GM19351 (cell line): ENCODE results near the gene ZNF575.
A peak's percentile ranks its signal among the peaks of the same experiment; 100 is the strongest.

Source experiments
- ATAC-seq: cut with Tn5 transposase; IDR thresholded peaks from one replicate; pipeline ENCODE4 v1.9.1; 2021; ENCODE audit warnings: mild to moderate bottlenecking, moderate library complexity; ENCODE audit not compliant: unreplicated experiment

The ZNF575 gene

GRCh38 chr19:43570174-43570791, 37.3 kb downstream of the ZNF575 start:
- no peak for ATAC-seq

- no peak for ATAC-seq
Observed at GRCh38 chr19:43572171-43572588, 39.2 kb downstream of the ZNF575 start.

GRCh38 chr19:43574424-43575155, 41.6 kb downstream of the ZNF575 start:
- ATAC-seq: no peak

- peak; percentile 99 for ATAC-seq
Observed at GRCh38 chr19:43575156-43575950, 42.4 kb downstream of the ZNF575 start, which contains the start of the genes PINLYP and XRCC1. TSS of gene PINLYP (plus strand) at chr19:43575801. CDS start at chr19:43577192, 1,391 bp downstream. TSS of gene XRCC1 (minus strand) at chr19:43575527. CDS start at chr19:43575458, 69 bp downstream.

DNA sequence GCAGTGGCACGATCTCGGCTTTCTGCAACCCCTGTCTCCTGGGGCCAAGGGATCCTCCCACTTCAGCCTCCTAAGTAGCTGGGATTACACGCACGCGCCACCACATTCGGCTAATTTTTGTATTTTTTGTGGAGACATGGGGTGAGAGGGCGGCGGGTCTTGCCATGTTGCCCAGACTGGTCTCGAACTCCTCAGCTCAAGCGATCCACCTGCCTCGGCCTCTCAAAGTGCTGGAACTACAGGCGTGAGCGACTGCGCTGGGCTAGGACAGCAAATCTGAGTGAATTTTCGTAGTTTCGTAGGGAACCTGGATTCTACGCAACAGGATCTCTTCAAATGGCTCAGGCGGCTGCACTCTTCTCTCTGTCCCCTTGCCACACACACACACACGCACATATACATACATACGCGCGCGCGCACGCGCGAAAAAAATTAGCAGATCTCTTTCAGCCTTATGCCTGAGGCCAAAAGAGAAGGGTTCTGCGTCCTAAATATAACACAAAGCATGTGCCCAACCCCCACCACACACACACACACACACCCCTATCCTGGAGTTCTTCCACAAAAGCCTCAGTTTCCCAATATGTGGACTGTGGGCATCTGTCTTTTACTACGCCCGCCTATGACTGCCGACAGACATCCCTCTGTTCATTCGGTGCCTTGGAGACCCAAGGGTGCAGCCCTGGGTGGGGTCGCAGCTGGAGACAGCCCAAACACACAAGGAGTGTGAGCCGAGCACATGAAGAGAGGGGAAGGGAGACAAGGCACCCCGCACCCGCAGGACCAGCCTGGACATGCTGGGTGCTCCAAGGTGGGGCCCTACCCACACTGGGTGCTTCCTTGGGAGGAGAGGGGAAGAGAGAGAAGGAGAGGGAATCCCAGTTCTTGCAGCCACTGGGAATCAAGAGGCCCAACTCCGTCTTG, 43.2 kb downstream of the ZNF575 start:
- no peak for ATAC-seq

- ATAC-seq: no peak
Observed at GRCh38 chr19:43578787-43579186, 45.8 kb downstream of the ZNF575 start.

DNA sequence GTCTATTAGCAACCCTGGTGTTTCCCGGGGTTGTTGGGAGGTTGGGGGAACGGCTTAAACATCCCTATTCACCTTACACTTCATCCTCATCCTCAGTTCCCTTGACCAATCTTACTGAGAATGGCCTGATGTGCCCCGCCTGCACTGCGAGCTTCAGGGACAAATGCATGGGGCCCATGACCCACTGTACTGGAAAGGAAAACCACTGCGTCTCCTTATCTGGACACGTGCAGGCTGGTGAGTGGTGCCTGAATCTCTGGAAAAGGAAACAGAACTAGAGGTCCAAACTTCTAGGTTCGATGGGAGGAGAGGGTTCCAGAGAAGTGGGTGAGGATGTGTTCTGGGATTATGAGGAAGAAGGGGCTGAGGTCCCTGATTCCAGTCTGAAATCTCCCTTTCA, 48.5 kb downstream of the ZNF575 start:
- ATAC-seq: no peak

DNA sequence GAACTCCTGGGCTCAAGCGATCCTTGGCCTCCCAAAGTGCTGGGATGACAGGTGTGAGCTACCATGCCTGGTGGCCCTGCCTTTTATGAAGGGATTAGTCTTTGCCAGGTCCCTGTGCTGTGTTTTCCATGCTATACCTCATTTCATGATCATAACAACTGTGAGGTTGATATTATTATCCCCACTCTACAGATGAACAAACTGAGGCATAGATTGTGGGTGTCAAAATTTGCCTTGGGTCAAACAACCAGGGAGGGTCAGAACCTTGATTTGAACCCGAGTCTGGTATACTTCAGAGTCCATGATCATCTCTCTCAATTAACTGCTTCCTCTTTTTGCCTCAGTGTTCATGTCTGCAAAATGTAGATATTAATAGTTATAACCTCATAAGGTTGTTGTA, 49.5 kb downstream of the ZNF575 start:
- ATAC-seq: no peak

- no peak for ATAC-seq
Observed at GRCh38 chr19:43584484-43584883, 51.5 kb downstream of the ZNF575 start.
